Measurements from ENCODE around the gene ANKLE1. TPM values are rescaled to one million over a fixed set of nuclear protein-coding genes. Genes with fewer than 3 reads are reported as not detected.

The ANKLE1 gene
- total and polyA plus RNA-seq, 2 experiments from 2014 or later, result 9.1 to 20.2 TPM

DNA sequence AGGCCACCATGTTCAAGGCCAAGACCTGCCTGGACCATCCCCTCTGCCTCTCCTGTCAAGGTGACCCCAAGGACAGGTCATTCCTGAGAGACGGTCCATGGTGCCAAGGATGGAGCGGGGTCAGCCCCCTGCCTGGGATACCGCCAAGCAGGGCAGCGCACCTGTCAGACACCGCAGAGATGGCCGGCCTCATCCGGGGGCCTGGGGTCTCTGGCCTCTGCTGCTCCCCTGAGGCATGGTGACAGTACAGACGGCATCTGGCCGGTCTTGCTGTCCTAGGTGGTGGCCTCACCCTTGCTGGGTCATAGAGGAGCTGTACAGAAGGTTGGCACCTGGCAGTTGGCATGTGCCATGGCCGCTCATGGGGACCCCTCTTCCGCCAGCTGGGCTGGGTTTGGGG, 38.7 kb downstream of the ANKLE1 start:
- no peak overlapping the region for H3K27ac Mint-ChIP-seq
- no peak for DNase-seq (ENCODE audit: low spot score)
- H3K9me3 Mint-ChIP-seq, result no peaks in the 10 kb centered on the region; the same call in 2 of the 3 replicates
- no peak for ATAC-seq
- no peak overlapping the region for H3K4me3 Mint-ChIP-seq
- no peak overlapping the region for H2AFZ ChIP-seq
- peaks cover 9% of the 10 kb centered on the region; the same call in 1 of the 2 replicates for H3K36me3 ChIP-seq (ENCODE audit: insufficient read depth)
- no peak overlapping the region for H3K4me2 ChIP-seq
- no peaks in the 10 kb centered on the region for H3K27me3 ChIP-seq (ENCODE audit: insufficient read depth)
- H3K79me2 ChIP-seq (replicated peaks; ENCODE audit: insufficient read depth), result no peaks in the 10 kb centered on the region
- H3F3A ChIP-seq (replicated peaks; ENCODE audit: low read depth), result peaks cover 7% of the 10 kb centered on the region; the same call in 1 of the 2 replicates
- TF ChIP-seq, protein P1, sequence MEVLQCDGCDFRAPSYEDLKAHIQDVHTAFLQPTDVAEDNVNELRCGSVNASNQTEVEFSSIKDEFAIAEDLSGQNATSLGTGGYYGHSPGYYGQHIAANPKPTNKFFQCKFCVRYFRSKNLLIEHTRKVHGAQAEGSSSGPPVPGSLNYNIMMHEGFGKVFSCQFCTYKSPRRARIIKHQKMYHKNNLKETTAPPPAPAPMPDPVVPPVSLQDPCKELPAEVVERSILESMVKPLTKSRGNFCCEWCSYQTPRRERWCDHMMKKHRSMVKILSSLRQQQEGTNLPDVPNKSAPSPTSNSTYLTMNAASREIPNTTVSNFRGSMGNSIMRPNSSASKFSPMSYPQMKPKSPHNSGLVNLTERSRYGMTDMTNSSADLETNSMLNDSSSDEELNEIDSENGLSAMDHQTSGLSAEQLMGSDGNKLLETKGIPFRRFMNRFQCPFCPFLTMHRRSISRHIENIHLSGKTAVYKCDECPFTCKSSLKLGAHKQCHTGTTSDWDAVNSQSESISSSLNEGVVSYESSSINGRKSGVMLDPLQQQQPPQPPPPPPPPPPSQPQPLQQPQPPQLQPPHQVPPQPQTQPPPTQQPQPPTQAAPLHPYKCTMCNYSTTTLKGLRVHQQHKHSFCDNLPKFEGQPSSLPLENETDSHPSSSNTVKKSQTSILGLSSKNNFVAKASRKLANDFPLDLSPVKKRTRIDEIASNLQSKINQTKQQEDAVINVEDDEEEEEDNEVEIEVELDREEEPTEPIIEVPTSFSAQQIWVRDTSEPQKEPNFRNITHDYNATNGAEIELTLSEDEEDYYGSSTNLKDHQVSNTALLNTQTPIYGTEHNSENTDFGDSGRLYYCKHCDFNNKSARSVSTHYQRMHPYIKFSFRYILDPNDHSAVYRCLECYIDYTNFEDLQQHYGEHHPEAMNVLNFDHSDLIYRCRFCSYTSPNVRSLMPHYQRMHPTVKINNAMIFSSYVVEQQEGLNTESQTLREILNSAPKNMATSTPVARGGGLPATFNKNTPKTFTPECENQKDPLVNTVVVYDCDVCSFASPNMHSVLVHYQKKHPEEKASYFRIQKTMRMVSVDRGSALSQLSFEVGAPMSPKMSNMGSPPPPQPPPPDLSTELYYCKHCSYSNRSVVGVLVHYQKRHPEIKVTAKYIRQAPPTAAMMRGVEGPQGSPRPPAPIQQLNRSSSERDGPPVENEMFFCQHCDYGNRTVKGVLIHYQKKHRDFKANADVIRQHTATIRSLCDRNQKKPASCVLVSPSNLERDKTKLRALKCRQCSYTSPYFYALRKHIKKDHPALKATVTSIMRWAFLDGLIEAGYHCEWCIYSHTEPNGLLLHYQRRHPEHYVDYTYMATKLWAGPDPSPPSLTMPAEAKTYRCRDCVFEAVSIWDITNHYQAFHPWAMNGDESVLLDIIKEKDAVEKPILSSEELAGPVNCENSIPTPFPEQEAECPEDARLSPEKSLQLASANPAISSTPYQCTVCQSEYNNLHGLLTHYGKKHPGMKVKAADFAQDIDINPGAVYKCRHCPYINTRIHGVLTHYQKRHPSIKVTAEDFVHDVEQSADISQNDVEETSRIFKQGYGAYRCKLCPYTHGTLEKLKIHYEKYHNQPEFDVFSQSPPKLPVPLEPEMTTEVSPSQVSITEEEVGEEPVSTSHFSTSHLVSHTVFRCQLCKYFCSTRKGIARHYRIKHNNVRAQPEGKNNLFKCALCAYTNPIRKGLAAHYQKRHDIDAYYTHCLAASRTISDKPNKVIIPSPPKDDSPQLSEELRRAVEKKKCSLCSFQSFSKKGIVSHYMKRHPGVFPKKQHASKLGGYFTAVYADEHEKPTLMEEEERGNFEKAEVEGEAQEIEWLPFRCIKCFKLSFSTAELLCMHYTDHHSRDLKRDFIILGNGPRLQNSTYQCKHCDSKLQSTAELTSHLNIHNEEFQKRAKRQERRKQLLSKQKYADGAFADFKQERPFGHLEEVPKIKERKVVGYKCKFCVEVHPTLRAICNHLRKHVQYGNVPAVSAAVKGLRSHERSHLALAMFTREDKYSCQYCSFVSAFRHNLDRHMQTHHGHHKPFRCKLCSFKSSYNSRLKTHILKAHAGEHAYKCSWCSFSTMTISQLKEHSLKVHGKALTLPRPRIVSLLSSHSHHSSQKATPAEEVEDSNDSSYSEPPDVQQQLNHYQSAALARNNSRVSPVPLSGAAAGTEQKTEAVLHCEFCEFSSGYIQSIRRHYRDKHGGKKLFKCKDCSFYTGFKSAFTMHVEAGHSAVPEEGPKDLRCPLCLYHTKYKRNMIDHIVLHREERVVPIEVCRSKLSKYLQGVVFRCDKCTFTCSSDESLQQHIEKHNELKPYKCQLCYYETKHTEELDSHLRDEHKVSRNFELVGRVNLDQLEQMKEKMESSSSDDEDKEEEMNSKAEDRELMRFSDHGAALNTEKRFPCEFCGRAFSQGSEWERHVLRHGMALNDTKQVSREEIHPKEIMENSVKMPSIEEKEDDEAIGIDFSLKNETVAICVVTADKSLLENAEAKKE (CRISPR knock-in tag; IDR thresholded peaks at IDR 0.05), result no peak
- TF ChIP-seq POLR2AphosphoS5 (IDR thresholded peaks at IDR 0.05; ENCODE audit: low read depth) (no peak), CREB1 (CRISPR knock-in tag; IDR thresholded peaks at IDR 0.05; ENCODE audit: low read depth) (no peak), JUNB (IDR thresholded peaks at IDR 0.05; ENCODE audit: unreplicated experiment) (no peak), STAT1 (IDR thresholded peaks at IDR 0.05; ENCODE audit: unreplicated experiment) (no peak)
- H3K4me1 Mint-ChIP-seq, result peaks cover 11% of the 10 kb centered on the region; the same call in 2 of the 3 replicates
- no peak overlapping the region for H3K4me3 ChIP-seq
- peaks cover 9% of the 10 kb centered on the region; the same call in 1 of the 2 replicates for H3K4me1 ChIP-seq (ENCODE audit: insufficient read depth)
- H3K36me3 Mint-ChIP-seq (ENCODE audit: low read depth), result peaks cover 45% of the 10 kb centered on the region
- peaks cover 20% of the 10 kb centered on the region for H3K27me3 Mint-ChIP-seq (ENCODE audit: insufficient read depth, low read depth, poor library complexity)
- H3K27ac ChIP-seq (ENCODE audit: low read depth), result no peak overlapping the region
- H3K9me2 ChIP-seq (ENCODE audit: insufficient read depth), result no peaks in the 10 kb centered on the region
- H4K20me1 ChIP-seq (replicated peaks; ENCODE audit: insufficient read depth), result no peaks in the 10 kb centered on the region; the same call in 1 of the 2 replicates

All from GM23338 (cell line).